ENCODE data around the gene SORCS3.

DNA sequence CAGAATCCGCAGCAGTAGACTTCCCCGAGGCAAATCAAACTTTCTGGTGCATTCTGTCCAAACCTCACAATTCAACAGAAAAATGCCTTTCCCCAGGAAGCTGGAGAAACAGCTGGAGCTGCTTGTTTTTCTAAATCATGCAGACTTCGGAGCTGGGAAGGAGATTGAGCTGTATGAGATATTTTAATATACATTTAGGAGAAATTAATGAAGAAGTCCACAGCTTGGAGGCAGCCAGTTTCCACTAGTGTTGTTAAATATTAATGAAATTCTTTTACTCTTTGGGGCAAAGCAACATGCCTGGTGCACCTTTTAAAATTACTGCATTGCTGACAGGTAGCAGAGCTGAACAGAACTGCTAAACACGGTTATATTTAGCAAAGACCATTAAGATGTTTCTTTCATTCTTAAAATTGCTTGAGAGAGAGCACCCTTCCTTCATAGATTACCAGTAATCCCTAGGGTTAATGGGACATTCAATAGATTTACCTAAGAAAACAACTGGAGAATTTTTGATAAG, 566.4 kb downstream of the SORCS3 start:
- TF ChIP-seq, protein P1, sequence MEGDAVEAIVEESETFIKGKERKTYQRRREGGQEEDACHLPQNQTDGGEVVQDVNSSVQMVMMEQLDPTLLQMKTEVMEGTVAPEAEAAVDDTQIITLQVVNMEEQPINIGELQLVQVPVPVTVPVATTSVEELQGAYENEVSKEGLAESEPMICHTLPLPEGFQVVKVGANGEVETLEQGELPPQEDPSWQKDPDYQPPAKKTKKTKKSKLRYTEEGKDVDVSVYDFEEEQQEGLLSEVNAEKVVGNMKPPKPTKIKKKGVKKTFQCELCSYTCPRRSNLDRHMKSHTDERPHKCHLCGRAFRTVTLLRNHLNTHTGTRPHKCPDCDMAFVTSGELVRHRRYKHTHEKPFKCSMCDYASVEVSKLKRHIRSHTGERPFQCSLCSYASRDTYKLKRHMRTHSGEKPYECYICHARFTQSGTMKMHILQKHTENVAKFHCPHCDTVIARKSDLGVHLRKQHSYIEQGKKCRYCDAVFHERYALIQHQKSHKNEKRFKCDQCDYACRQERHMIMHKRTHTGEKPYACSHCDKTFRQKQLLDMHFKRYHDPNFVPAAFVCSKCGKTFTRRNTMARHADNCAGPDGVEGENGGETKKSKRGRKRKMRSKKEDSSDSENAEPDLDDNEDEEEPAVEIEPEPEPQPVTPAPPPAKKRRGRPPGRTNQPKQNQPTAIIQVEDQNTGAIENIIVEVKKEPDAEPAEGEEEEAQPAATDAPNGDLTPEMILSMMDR (IDR thresholded peaks at IDR 0.05), result no peak
- no peak for TF ChIP-seq ZFX (IDR thresholded peaks at IDR 0.05; ENCODE audit: borderline replicate concordance)
